Bronchial epithelial cell (primary cell): ENCODE measurements around the gene RPS15. TPM values are rescaled to one million over a fixed set of nuclear protein-coding genes. Genes with fewer than 3 reads are reported as not detected.
A peak's percentile ranks its signal among the peaks of the same experiment; 100 is the strongest.
"Not testable (repeated sequence)": the region's sequence is repeated elsewhere in the genome, so short reads cannot be mapped to it uniquely, and the experiment has no call there.

Source experiments
- DNase-seq: peaks from one replicate; pipeline ENCODE4 v3.0.0-alpha.2; 2010; ENCODE audit warnings: low read depth
- FAIRE-seq: peaks from 2 replicates; lab custom pipeline; 2011; peaks lifted over from hg19 to GRCh38; lab: Jason Lieb, UNC
- H3K27me3 ChIP-seq: 2 replicates; pipeline ENCODE4 v1.5.1; 2011; ENCODE audit warnings: low read length; ENCODE audit not compliant: control insufficient read depth, insufficient read depth
- H3K36me3 ChIP-seq: 2 replicates; pipeline ENCODE4 v1.5.1; 2011; ENCODE audit warnings: low read length; ENCODE audit not compliant: control insufficient read depth, insufficient read depth
- H3K4me3 ChIP-seq: 2 replicates; pipeline ENCODE4 v1.5.1; 2011; ENCODE audit warnings: mild to moderate bottlenecking, low read depth, low read length, control low read depth
- CTCF ChIP-seq: IDR thresholded peaks from 2 replicates; pipeline ENCODE4 v1.5.1; 2011; ENCODE audit warnings: mild to moderate bottlenecking, moderate library complexity, low read length, control low read depth, inconsistent platforms; ENCODE audit not compliant: insufficient read depth, severe bottlenecking
- total RNA-seq: library from RNA; depleted of rRNA; stranded (reverse); fragments of >200 nt; gene quantifications from 2 replicates; pipeline ENCODE4 v1.2.1, GENCODE V29; 2014

The RPS15 gene
- total RNA-seq, 1 donor from 2014 or later = 966 TPM

- no peak for TF ChIP-seq CTCF
- FAIRE-seq = no peak
- H3K36me3 ChIP-seq = peaks cover 4% of the 10 kb centered on the region
- no peaks in the 10 kb centered on the region for H3K27me3 ChIP-seq
- H3K4me3 ChIP-seq = no peak overlapping the region
- no peak for DNase-seq
Observed at GRCh38 chr19:1474765-1475351, 36.7 kb downstream of the RPS15 start.

GRCh38 chr19:1475751-1476437 lies 37.7 kb downstream of the RPS15 start:
- DNase-seq = no peak
- Histone ChIP-seq H3K4me3 (no peak overlapping the region), H3K27me3 (no peaks in the 10 kb centered on the region), H3K36me3 (peaks cover 4% of the 10 kb centered on the region)
- TF ChIP-seq CTCF = no peak
- no peak for FAIRE-seq

GRCh38 chr19:1477056-1477455 lies 38.9 kb downstream of the RPS15 start:
- not testable (repeated sequence) for FAIRE-seq, H3K4me3 ChIP-seq, DNase-seq, H3K27me3 ChIP-seq, H3K36me3 ChIP-seq

- no peaks in the 10 kb centered on the region for H3K27me3 ChIP-seq
- peaks cover 4% of the 10 kb centered on the region for H3K36me3 ChIP-seq
- DNase-seq = peak; percentile 81
- no peak for TF ChIP-seq CTCF
- peak within 1 kb of the TSS; percentile 96 for H3K4me3 ChIP-seq
- peak; percentile 81 for FAIRE-seq
Observed at GRCh38 chr19:1478934-1479707, 40.9 kb downstream of the RPS15 start, which contains the start of gene C19orf25. Gene C19orf25, minus strand, starts transcription at chr19:1479215. Its CDS starts 312 bp downstream, at chr19:1478903.

GRCh38 chr19:1481224-1481892 lies 43.2 kb downstream of the RPS15 start:
- TF ChIP-seq CTCF = no peak
- FAIRE-seq = no peak
- peaks cover 1% of the 10 kb centered on the region for H3K36me3 ChIP-seq
- H3K27me3 ChIP-seq = no peaks in the 10 kb centered on the region
- DNase-seq = no peak
- H3K4me3 ChIP-seq = no peak overlapping the region

GRCh38 chr19:1481893-1482360 lies 43.7 kb downstream of the RPS15 start:
- no peaks in the 10 kb centered on the region for H3K36me3 ChIP-seq
- no peak for TF ChIP-seq CTCF
- H3K4me3 ChIP-seq = no peak overlapping the region
- DNase-seq = no peak
- no peak for FAIRE-seq
- H3K27me3 ChIP-seq = no peaks in the 10 kb centered on the region
